ENCODE measurements around the gene RBM47. TPM values are rescaled to one million over a fixed set of nuclear protein-coding genes. Genes with fewer than 3 reads are reported as not detected.
"Not testable (repeated sequence)": the region's sequence is repeated elsewhere in the genome, so short reads cannot be mapped to it uniquely, and the experiment has no call there.

RBM47 gene
- total RNA-seq, 2 experiments from 2014 or later = 1.7 to 2.6 TPM

- no peak for DNase-seq
- intact Hi-C loops (cut with micrococcal nuclease) = no loop called here
- Mint-ChIP-seq H3K27me3 (no peaks in the 10 kb centered on the region), H3K9me3 (no peaks in the 10 kb centered on the region), H3K36me3 (no peaks in the 10 kb centered on the region), H3K4me1 (ENCODE audit: low read depth) (no peaks in the 10 kb centered on the region), H3K27ac (no peak overlapping the region), H3K4me3 (no peak overlapping the region)
- ChIA-PET CTCF (interaction anchor here (2.1 kb wide), 1 partner anchor 11 kb away, joined by 7 read pairs; no protein-coding TSS in a partner anchor), POLR2A (no interaction called here)
Observed at GRCh38 chr4:40649321-40649720, 19.7 kb upstream of the RBM47 start.

GRCh38 chr4:40648742-40649281, 19.1 kb upstream of the RBM47 start:
- H3K4me3 Mint-ChIP-seq = no peak overlapping the region
- no peaks in the 10 kb centered on the region for H3K36me3 Mint-ChIP-seq
- no peak overlapping the region for H3K27ac Mint-ChIP-seq
- H3K4me1 Mint-ChIP-seq (ENCODE audit: low read depth) = no peaks in the 10 kb centered on the region
- ChIA-PET POLR2A (no interaction called here), CTCF (interaction anchor here (1.6 to 2.1 kb wide), 2 partner anchors 10 to 323 kb away, joined by 4 to 7 read pairs; no protein-coding TSS in a partner anchor)
- no peak for DNase-seq
- no peaks in the 10 kb centered on the region for H3K27me3 Mint-ChIP-seq
- H3K9me3 Mint-ChIP-seq = no peaks in the 10 kb centered on the region
- intact Hi-C loops (cut with micrococcal nuclease) = no loop called here

- CTCF ChIA-PET = interaction anchor here (1.6 to 2.1 kb wide), 2 partner anchors 10 to 323 kb away, joined by 4 to 7 read pairs; no protein-coding TSS in a partner anchor
- DNase-seq = no peak
Observed at GRCh38 chr4:40648131-40648530, 18.5 kb upstream of the RBM47 start.

GRCh38 chr4:40645586-40645985, 15.9 kb upstream of the RBM47 start:
- CTCF ChIA-PET = no interaction called here
- Mint-ChIP-seq H3K27ac (no peak overlapping the region), H3K9me3 (no peaks in the 10 kb centered on the region), H3K4me1 (ENCODE audit: low read depth) (no peaks in the 10 kb centered on the region), H3K27me3 (no peaks in the 10 kb centered on the region), H3K4me3 (no peak overlapping the region), H3K36me3 (no peaks in the 10 kb centered on the region)
- POLR2A ChIA-PET = no interaction called here
- DNase-seq = no peak
- intact Hi-C loops (cut with micrococcal nuclease) = no loop called here

More at GRCh38 chr4:40648131-40648530, 18.5 kb upstream of the RBM47 start:
- no peaks in the 10 kb centered on the region for H3K27me3 Mint-ChIP-seq
- H3K36me3 Mint-ChIP-seq = no peaks in the 10 kb centered on the region
- intact Hi-C loops (cut with micrococcal nuclease) = no loop called here
- H3K4me1 Mint-ChIP-seq (ENCODE audit: low read depth) = no peaks in the 10 kb centered on the region
- no peak overlapping the region for H3K4me3 Mint-ChIP-seq
- H3K27ac Mint-ChIP-seq = no peak overlapping the region
- POLR2A ChIA-PET = no interaction called here
- no peaks in the 10 kb centered on the region for H3K9me3 Mint-ChIP-seq

GRCh38 chr4:40632080-40632479, 2.4 kb upstream of the RBM47 start:
- DNase-seq = no peak
- CTCF ChIA-PET = no interaction called here
- Mint-ChIP-seq H3K9me3 (no peaks in the 10 kb centered on the region), H3K27me3 (peaks cover 29% of the 10 kb centered on the region), H3K4me3 (no peak overlapping the region), H3K4me1 (ENCODE audit: low read depth) (peaks cover 17% of the 10 kb centered on the region), H3K36me3 (no peaks in the 10 kb centered on the region), H3K27ac (no peak overlapping the region)
- POLR2A ChIA-PET = no interaction called here
- intact Hi-C loops (cut with micrococcal nuclease) = no loop called here

GRCh38 chr4:40630335-40631021, 814 bp upstream of the RBM47 start:
- no peaks in the 10 kb centered on the region for H3K9me3 Mint-ChIP-seq
- H3K36me3 Mint-ChIP-seq = no peaks in the 10 kb centered on the region
- DNase-seq = no peak
- H3K4me3 Mint-ChIP-seq = no peak overlapping the region
- peaks cover 42% of the 10 kb centered on the region for H3K27me3 Mint-ChIP-seq
- intact Hi-C loops (cut with micrococcal nuclease) = no loop called here
- peaks cover 28% of the 10 kb centered on the region for H3K4me1 Mint-ChIP-seq (ENCODE audit: low read depth)
- POLR2A ChIA-PET = interaction anchor here (1.5 kb wide), 1 partner anchor 42 kb away, joined by 4 read pairs; no protein-coding TSS in a partner anchor
- no peak overlapping the region for H3K27ac Mint-ChIP-seq
- CTCF ChIA-PET = no interaction called here

- H3K4me1 Mint-ChIP-seq (ENCODE audit: low read depth) = peaks cover 28% of the 10 kb centered on the region
- CTCF ChIA-PET = no interaction called here
- no peaks in the 10 kb centered on the region for H3K36me3 Mint-ChIP-seq
- POLR2A ChIA-PET = no interaction called here
- H3K27ac Mint-ChIP-seq = no peak overlapping the region
- peaks cover 45% of the 10 kb centered on the region for H3K27me3 Mint-ChIP-seq
- no peaks in the 10 kb centered on the region for H3K9me3 Mint-ChIP-seq
- intact Hi-C loops (cut with micrococcal nuclease) = loop anchor here (5.0 kb wide), 2 partner anchors 73 to 88 kb away; no protein-coding TSS in a partner anchor
- DNase-seq = no peak
- H3K4me3 Mint-ChIP-seq = peak overlapping the region; percentile 70
Observed at GRCh38 chr4:40628888-40629287, 776 bp downstream of the RBM47 start.

- Mint-ChIP-seq H3K27me3 (peaks cover 45% of the 10 kb centered on the region), H3K4me3 (peak overlapping the region; percentile 41), H3K4me1 (ENCODE audit: low read depth) (peaks cover 28% of the 10 kb centered on the region)
- CTCF ChIA-PET, H3K9me3 Mint-ChIP-seq, H3K27ac Mint-ChIP-seq, H3K36me3 Mint-ChIP-seq, DNase-seq, POLR2A ChIA-PET: not testable (repeated sequence)
- intact Hi-C loops (cut with micrococcal nuclease) = loop anchor here (5.0 kb wide), 2 partner anchors 74 to 89 kb away; no protein-coding TSS in a partner anchor
Observed at GRCh38 chr4:40628407-40628806, 1.3 kb downstream of the RBM47 start.

GRCh38 chr4:40627540-40627939, 2.1 kb downstream of the RBM47 start:
- POLR2A ChIA-PET = interaction anchor here (0.7 kb wide), 1 partner anchor 45 kb away, joined by 3 read pairs; no protein-coding TSS in a partner anchor
- Mint-ChIP-seq H3K9me3 (no peaks in the 10 kb centered on the region), H3K27ac (no peak overlapping the region), H3K4me3 (no peak overlapping the region), H3K36me3 (no peaks in the 10 kb centered on the region), H3K4me1 (ENCODE audit: low read depth) (peaks cover 35% of the 10 kb centered on the region), H3K27me3 (peaks cover 48% of the 10 kb centered on the region)
- intact Hi-C loops (cut with micrococcal nuclease) = loop anchor here (5.0 kb wide), 2 partner anchors 75 to 90 kb away; no protein-coding TSS in a partner anchor
- CTCF ChIA-PET = no interaction called here
- no peak for DNase-seq

- Mint-ChIP-seq H3K9me3 (no peaks in the 10 kb centered on the region), H3K27me3 (peaks cover 52% of the 10 kb centered on the region), H3K4me1 (ENCODE audit: low read depth) (peaks cover 43% of the 10 kb centered on the region), H3K4me3 (peak overlapping the region; percentile 33), H3K36me3 (no peaks in the 10 kb centered on the region), H3K27ac (peak overlapping the region; percentile 50)
- peak; percentile 31 for DNase-seq
- CTCF ChIA-PET = interaction anchor here (1.1 kb wide), 1 partner anchor 47 kb away, joined by 4 read pairs; no protein-coding TSS in a partner anchor
- intact Hi-C loops (cut with micrococcal nuclease) = loop anchor here (5.0 kb wide), 2 partner anchors 76 to 91 kb away; no protein-coding TSS in a partner anchor
- POLR2A ChIA-PET = interaction anchor here (1.0 kb wide), 1 partner anchor 47 kb away, joined by 4 read pairs; no protein-coding TSS in a partner anchor
Observed at GRCh38 chr4:40626183-40626990, 3.3 kb downstream of the RBM47 start.

- Mint-ChIP-seq H3K36me3 (no peaks in the 10 kb centered on the region), H3K27me3 (peaks cover 47% of the 10 kb centered on the region), H3K27ac (no peak overlapping the region), H3K9me3 (no peaks in the 10 kb centered on the region), H3K4me1 (ENCODE audit: low read depth) (peaks cover 35% of the 10 kb centered on the region), H3K4me3 (no peak overlapping the region)
- POLR2A ChIA-PET = interaction anchor here (1.3 kb wide), 1 partner anchor 49 kb away, joined by 3 read pairs; no protein-coding TSS in a partner anchor
- intact Hi-C loops (cut with micrococcal nuclease) = loop anchor here (2.0 kb wide), 1 partner anchor 39 kb away; no protein-coding TSS in a partner anchor
- no peak for DNase-seq
- CTCF ChIA-PET = interaction anchor here (1.4 kb wide), 1 partner anchor 220 kb away, joined by 3 read pairs; no protein-coding TSS in a partner anchor
Observed at GRCh38 chr4:40623707-40624106, 6.0 kb downstream of the RBM47 start.

- POLR2A ChIA-PET = interaction anchor here (1.3 kb wide), 1 partner anchor 50 kb away, joined by 3 read pairs; no protein-coding TSS in a partner anchor
- intact Hi-C loops (cut with micrococcal nuclease) = loop anchor here (2.0 kb wide), 1 partner anchor 40 kb away; no protein-coding TSS in a partner anchor
- no peaks in the 10 kb centered on the region for H3K9me3 Mint-ChIP-seq
- DNase-seq = peak; percentile 25
- no peak overlapping the region for H3K27ac Mint-ChIP-seq
- H3K4me3 Mint-ChIP-seq = no peak overlapping the region
- H3K4me1 Mint-ChIP-seq (ENCODE audit: low read depth) = peaks cover 32% of the 10 kb centered on the region
- H3K36me3 Mint-ChIP-seq = no peaks in the 10 kb centered on the region
- CTCF ChIA-PET = interaction anchor here (0.9 to 1.4 kb wide), 2 partner anchors 171 to 220 kb away, joined by 3 read pairs; no protein-coding TSS in a partner anchor
- peaks cover 43% of the 10 kb centered on the region for H3K27me3 Mint-ChIP-seq
Observed at GRCh38 chr4:40622913-40623312, 6.8 kb downstream of the RBM47 start.

All from activated CD4-positive, alpha-beta memory T cell treated with anti-CD3 and anti-CD28 coated beads for 36 hours (primary cell).